Panc1 (cell line): ENCODE results near the gene SLC6A13. TPM values are rescaled to one million over a fixed set of nuclear protein-coding genes. Genes with fewer than 3 reads are reported as not detected.
"Not testable (repeated sequence)": the region's sequence is repeated elsewhere in the genome, so short reads cannot be mapped to it uniquely, and the experiment has no call there.

Experiments
- ATAC-seq: fragments of 200-7000 bp; cut with Tn5 transposase; 2 replicates; pipeline ENCODE4 v1.9.1; 2020; ENCODE audit warnings: mild to moderate bottlenecking, moderate library complexity
- BruUV-seq: library from RNA; stranded (reverse); fragments of 400-500 nt; replicated peaks from 2 replicates; lab custom pipeline; 2021; lab: Mats Ljungman, UMichigan
- CTCF ChIA-PET: fragments of 300-600 bp; sonication (Branson Sonifier 250); formaldehyde crosslinking; loops from one replicate; lab custom pipeline; 2022; ENCODE audit warnings: antibody characterized with exemption; lab: Charles Lee
- POLR2A ChIA-PET: fragments of 300-600 bp; sonication (Branson Sonifier 250); formaldehyde crosslinking; loops from one replicate; lab custom pipeline; 2022; ENCODE audit warnings: antibody characterized with exemption; lab: Charles Lee
- DNase-seq: peaks from one replicate; pipeline ENCODE4 v3.0.0-alpha.2; 2010; ENCODE audit warnings: low read depth, low spot score
- H3K27ac ChIP-seq: 2 replicates; pipeline ENCODE4 v1.5.1; 2011; ENCODE audit warnings: mild to moderate bottlenecking, low read length, inconsistent platforms
- H3K27me3 ChIP-seq: fragments of 200-500 bp; sonication (Bioruptor generic); 2 replicates; pipeline ENCODE4 v1.6.0; 2014; ENCODE audit warnings: low read length, inconsistent platforms; ENCODE audit not compliant: control insufficient read depth, insufficient read depth
- H3K36me3 ChIP-seq: fragments of 200-500 bp; sonication (Bioruptor generic); 2 replicates; pipeline ENCODE4 v1.5.1; 2014; ENCODE audit warnings: inconsistent platforms, mild to moderate bottlenecking, low read length, moderate library complexity; ENCODE audit not compliant: control insufficient read depth, insufficient read depth
- H3K4me1 ChIP-seq: 2 replicates; pipeline ENCODE4 v1.5.1; 2011; ENCODE audit warnings: inconsistent platforms, mild to moderate bottlenecking, low read length, moderate library complexity; ENCODE audit not compliant: control insufficient read depth, insufficient read depth
- H3K4me3 ChIP-seq, 2 experiments: 2 replicates each; pipeline ENCODE4 v1.5.1; 2011 to 2012; ENCODE audit warnings: low read depth in 2 of 2, low read length in 2 of 2, mild to moderate bottlenecking in 2 of 2, inconsistent platforms in 1 of 2, moderate library complexity in 1 of 2
- H3K9me3 ChIP-seq: fragments of 200-500 bp; sonication (Bioruptor generic); 2 replicates; pipeline ENCODE4 v1.5.1; 2014; ENCODE audit warnings: low read depth, mild to moderate bottlenecking, inconsistent platforms, low read length, moderate library complexity; ENCODE audit not compliant: control insufficient read depth, insufficient read depth
- POLR2AphosphoS5 ChIP-seq: IDR thresholded peaks from 2 replicates; pipeline ENCODE4 v1.6.1; 2012; ENCODE audit warnings: mild to moderate bottlenecking, low read depth, low read length, moderate library complexity
- REST ChIP-seq, 2 experiments: IDR thresholded peaks; 2 replicates each; pipeline ENCODE4 v1.6.1; 2011 to 2012; ENCODE audit warnings: low read depth in 2 of 2, control low read depth in 1 of 2, low read length in 1 of 2, mild to moderate bottlenecking in 1 of 2, moderate library complexity in 1 of 2; ENCODE audit not compliant: insufficient read depth in 1 of 2
- SIN3A ChIP-seq: IDR thresholded peaks from 2 replicates; pipeline ENCODE4 v1.6.1; 2012; ENCODE audit warnings: low read depth, mild to moderate bottlenecking, low read length, moderate library complexity, borderline replicate concordance; ENCODE audit not compliant: insufficient read depth
- TCF7L2 ChIP-seq: IDR thresholded peaks from 2 replicates; pipeline ENCODE4 v1.6.1; 2011; ENCODE audit warnings: mild to moderate bottlenecking, low read depth, low read length, inconsistent platforms
- in situ Hi-C: cut with HindIII; loops from 2 replicates; pipeline ENCODE4 v1.10.0; 2016; ENCODE audit warnings: low sequenced_read_pairs, low pct_unique_long_range_greater_than_20kb
- intact Hi-C: fragments of 100-400 bp; cut with micrococcal nuclease; formaldehyde crosslinking; loops from one replicate; pipeline ENCODE4 v1.10.0; 2022; ENCODE audit not compliant: unreplicated experiment
- total RNA-seq: library from RNA; stranded (reverse); gene quantifications from one replicate; pipeline ENCODE4 v1.2.1, GENCODE V29; 2021; ENCODE audit not compliant: unreplicated experiment
- TF ChIP-seq, protein P1 (sequence below): fragments of 450-650 bp; IDR thresholded peaks from 2 replicates; pipeline ENCODE4 v1.5.1; 2017; ENCODE audit warnings: mild to moderate bottlenecking

Gene SLC6A13
- total RNA-seq, 1 experiment from 2014 or later: 0.57 TPM

GRCh38 chr12:307406-307805, 44.8 kb upstream of the SLC6A13 start:
- CTCF ChIA-PET: no interaction called here
- Histone ChIP-seq H3K4me3 (no peak overlapping the region), H3K4me1 (peaks cover 3% of the 10 kb centered on the region; the same call in 1 of the 2 replicates), H3K27me3 (no peaks in the 10 kb centered on the region), H3K27ac (no peak overlapping the region), H3K36me3 (peaks cover 18% of the 10 kb centered on the region), H3K9me3 (no peaks in the 10 kb centered on the region)
- ATAC-seq (no peak), DNase-seq (no peak)
- POLR2A ChIA-PET: no interaction called here
- TSS peak; percentile 38 for BruUV-seq
- TF ChIP-seq POLR2AphosphoS5 (no peak), REST (IDR thresholded peaks at IDR 0.05; ENCODE audit: insufficient read depth in 1 of 2, low read depth in 2 of 2, low read length in 1 of 2) (no peak), SIN3A (no peak), TCF7L2 (no peak)
- TF ChIP-seq, protein P1, sequence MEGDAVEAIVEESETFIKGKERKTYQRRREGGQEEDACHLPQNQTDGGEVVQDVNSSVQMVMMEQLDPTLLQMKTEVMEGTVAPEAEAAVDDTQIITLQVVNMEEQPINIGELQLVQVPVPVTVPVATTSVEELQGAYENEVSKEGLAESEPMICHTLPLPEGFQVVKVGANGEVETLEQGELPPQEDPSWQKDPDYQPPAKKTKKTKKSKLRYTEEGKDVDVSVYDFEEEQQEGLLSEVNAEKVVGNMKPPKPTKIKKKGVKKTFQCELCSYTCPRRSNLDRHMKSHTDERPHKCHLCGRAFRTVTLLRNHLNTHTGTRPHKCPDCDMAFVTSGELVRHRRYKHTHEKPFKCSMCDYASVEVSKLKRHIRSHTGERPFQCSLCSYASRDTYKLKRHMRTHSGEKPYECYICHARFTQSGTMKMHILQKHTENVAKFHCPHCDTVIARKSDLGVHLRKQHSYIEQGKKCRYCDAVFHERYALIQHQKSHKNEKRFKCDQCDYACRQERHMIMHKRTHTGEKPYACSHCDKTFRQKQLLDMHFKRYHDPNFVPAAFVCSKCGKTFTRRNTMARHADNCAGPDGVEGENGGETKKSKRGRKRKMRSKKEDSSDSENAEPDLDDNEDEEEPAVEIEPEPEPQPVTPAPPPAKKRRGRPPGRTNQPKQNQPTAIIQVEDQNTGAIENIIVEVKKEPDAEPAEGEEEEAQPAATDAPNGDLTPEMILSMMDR: no peak
- in situ Hi-C loops (no loop called here), intact Hi-C loops (no loop called here)

- POLR2A ChIA-PET: interaction anchor here (0.6 kb wide), 1 partner anchor 16 kb away, joined by 13 read pairs; no protein-coding TSS in a partner anchor
- Histone ChIP-seq H3K9me3 (no peaks in the 10 kb centered on the region), H3K27ac (no peak overlapping the region), H3K36me3 (peaks cover 12% of the 10 kb centered on the region), H3K4me3 (no peak overlapping the region), H3K4me1 (peaks cover 3% of the 10 kb centered on the region; the same call in 1 of the 2 replicates), H3K27me3 (no peaks in the 10 kb centered on the region)
- intact Hi-C loops (no loop called here), in situ Hi-C loops (no loop called here)
- CTCF ChIA-PET: no interaction called here
- no TSS peak for BruUV-seq
- TF ChIP-seq SIN3A (no peak), POLR2AphosphoS5 (no peak), REST (IDR thresholded peaks at IDR 0.05; ENCODE audit: insufficient read depth in 1 of 2, low read depth in 2 of 2, low read length in 1 of 2) (no peak), TCF7L2 (no peak)
- TF ChIP-seq, protein P1: no peak
- DNase-seq: no peak
- no peak for ATAC-seq
These were observed 42.2 kb upstream of the SLC6A13 start for GRCh38 chr12:304805-305204.

DNA sequence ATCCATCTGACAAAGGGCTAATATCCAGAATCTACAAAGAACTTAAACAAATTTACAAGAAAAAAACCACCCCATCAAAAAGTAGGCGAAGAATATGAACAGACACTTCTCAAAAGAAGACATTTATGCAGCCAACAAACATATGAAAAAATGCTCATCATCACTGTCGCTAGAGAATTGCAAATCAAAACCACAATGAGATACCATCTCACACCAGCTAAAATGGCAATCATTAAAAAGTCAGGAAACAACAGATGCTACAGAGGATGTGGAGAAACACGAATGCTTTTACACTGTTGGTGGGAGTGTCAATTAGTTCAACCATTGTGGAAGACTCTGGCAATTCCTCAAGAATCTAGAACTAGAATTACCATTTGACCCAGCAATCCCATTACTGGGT, 40.1 kb upstream of the SLC6A13 start:
- H3K27me3 ChIP-seq, ATAC-seq, intact Hi-C loops, POLR2A ChIA-PET, DNase-seq, H3K9me3 ChIP-seq, in situ Hi-C loops, BruUV-seq, H3K4me1 ChIP-seq, H3K36me3 ChIP-seq, CTCF ChIA-PET, H3K4me3 ChIP-seq, H3K27ac ChIP-seq: not testable (repeated sequence)

- BruUV-seq, in situ Hi-C loops, CTCF ChIA-PET, DNase-seq, H3K27me3 ChIP-seq, intact Hi-C loops, H3K36me3 ChIP-seq, H3K9me3 ChIP-seq, POLR2A ChIA-PET, H3K4me3 ChIP-seq, H3K27ac ChIP-seq, ATAC-seq, H3K4me1 ChIP-seq: not testable (repeated sequence)
These were observed 37.5 kb upstream of the SLC6A13 start for GRCh38 chr12:300166-300565.
